K562 (cell line): ENCODE measurements around the gene CIAPIN1. TPM values are rescaled to one million over a fixed set of nuclear protein-coding genes. Genes with fewer than 3 reads are reported as not detected.

ENCODE experiments used
- ATAC-seq: fragments of 200-7000 bp; cut with Tn5 transposase; 3 replicates; pipeline ENCODE4 v1.9.1; 2020; ENCODE audit warnings: moderate library complexity
- BruUV-seq: library from RNA; stranded (reverse); fragments of 400-500 nt; replicated peaks from 2 replicates; lab custom pipeline; 2021; lab: Mats Ljungman, UMichigan
- CTCF ChIA-PET: fragments of 300-600 bp; formaldehyde crosslinking; extraction: SDS; loops from one replicate; lab custom pipeline; 2021; ENCODE audit warnings: low intra/inter-chr PET ratio; lab: Yijun Ruan, JAX
- POLR2A ChIA-PET: fragments of 300-600, 350-650 bp; sonication (Branson Sonifier 250); formaldehyde crosslinking; extraction: SDS; loops from one replicate; lab custom pipeline; 2021; ENCODE audit warnings: antibody characterized with exemption, inconsistent platforms; lab: Yijun Ruan, JAX
- DNase-seq, 4 experiments: peaks; one replicate each; pipeline versions ENCODE4 v3.0.0 to v3.0.0-alpha.2; 2011 to 2018; ENCODE audit warnings: low spot score in 3 of 4, mixed read lengths in 3 of 4; ENCODE audit errors: extremely low read depth in 1 of 4
- FAIRE-seq: peaks from 2 replicates; lab custom pipeline; 2011; peaks lifted over from hg19 to GRCh38; lab: Jason Lieb, UNC
- H2AFZ ChIP-seq: 2 replicates; pipeline ENCODE4 v1.6.0; 2011; ENCODE audit warnings: low read depth, low read length, control low read depth, inconsistent platforms
- H3K27ac ChIP-seq: fragments of 200-600 bp; 3 replicates; pipeline ENCODE4 v1.8.0; 2011; ENCODE audit warnings: low read depth, mild to moderate bottlenecking, control low read depth, inconsistent platforms, low read length, moderate library complexity, mixed read lengths; ENCODE audit errors: extremely low read depth
- H3K27me3 ChIP-seq, 2 experiments: fragments of 300-600 bp in 1 of 2; 2 replicates in 1 of 2; 3 replicates in 1 of 2; pipeline versions ENCODE4 v1.6.0 to v1.8.0; 2011; ENCODE audit warnings: inconsistent platforms in 2 of 2, low read length in 2 of 2, mild to moderate bottlenecking in 1 of 2, mixed read lengths in 1 of 2, moderate library complexity in 1 of 2; ENCODE audit not compliant: control insufficient read depth in 2 of 2, insufficient read depth in 2 of 2
- H3K36me3 ChIP-seq: fragments of 300-600 bp; 3 replicates; pipeline ENCODE4 v1.8.0; 2011; ENCODE audit warnings: mild to moderate bottlenecking, low read length, inconsistent platforms; ENCODE audit not compliant: control insufficient read depth, insufficient read depth
- H3K4me1 ChIP-seq, 2 experiments: fragments of 200-600 bp in 1 of 2; replicated peaks in 1 of 2; 2 replicates in 1 of 2; 3 replicates in 1 of 2; pipeline versions ENCODE4 v1.5.1 to v1.8.0; 2011; ENCODE audit warnings: inconsistent platforms in 2 of 2, low read length in 2 of 2, mild to moderate bottlenecking in 1 of 2, mixed read lengths in 1 of 2, moderate library complexity in 1 of 2; ENCODE audit not compliant: control insufficient read depth in 2 of 2, insufficient read depth in 2 of 2
- H3K4me2 ChIP-seq: 2 replicates; pipeline ENCODE4 v1.6.1; 2011; ENCODE audit warnings: low read length, control low read depth, inconsistent platforms, mixed read lengths; ENCODE audit not compliant: insufficient read depth
- H3K4me3 ChIP-seq: fragments of 200-600 bp; sonication (generic), shearing (Covaris generic); 2 replicates; pipeline ENCODE4 v1.5.1; 2016; ENCODE audit warnings: control low read depth, inconsistent platforms
- H3K79me2 ChIP-seq: fragments of 200-600 bp; 3 replicates; pipeline ENCODE4 v1.8.0; 2011; ENCODE audit warnings: low read length, inconsistent platforms; ENCODE audit not compliant: control insufficient read depth, insufficient read depth
- H3K9ac ChIP-seq, 2 experiments: 2 replicates each; pipeline versions ENCODE4 v1.6.0 to v1.6.1; 2011; ENCODE audit warnings: low read depth in 2 of 2, low read length in 2 of 2, control low read depth in 1 of 2, inconsistent platforms in 1 of 2, mild to moderate bottlenecking in 1 of 2, mixed read lengths in 1 of 2; ENCODE audit not compliant: insufficient read depth in 1 of 2
- H3K9me1 ChIP-seq: one replicate; pipeline ENCODE4 v1.6.0; 2011; ENCODE audit warnings: inconsistent platforms, mild to moderate bottlenecking, low read length, moderate library complexity; ENCODE audit not compliant: control insufficient read depth, insufficient read depth
- H3K9me3 ChIP-seq: replicated peaks from 2 replicates; pipeline ENCODE4 v1.5.1; 2011; ENCODE audit warnings: low read depth, low read length, inconsistent platforms; ENCODE audit not compliant: control insufficient read depth, insufficient read depth
- H4K20me1 ChIP-seq: replicated peaks from 2 replicates; pipeline ENCODE4 v1.6.1; 2011; ENCODE audit warnings: low read length, inconsistent platforms, mixed read lengths; ENCODE audit not compliant: control insufficient read depth, insufficient read depth
- SPI1 ChIP-seq: IDR thresholded peaks from 2 replicates; pipeline ENCODE4 v1.6.1; 2011; ENCODE audit warnings: low read depth, low read length, control low read depth, borderline replicate concordance
- STAT6 ChIP-seq: sonication (generic); formaldehyde crosslinking; IDR thresholded peaks from 2 replicates; pipeline ENCODE4 v1.8.1; 2023; ENCODE audit warnings: mild to moderate bottlenecking, missing genetic modification reagents
- WGBS: fragments of 100-300 bp; shearing (Covaris generic); methylation state at CpG from one replicate; pipeline ENCODE4 v1.1.6; 2016; ENCODE audit warnings: low coverage, mixed read lengths; ENCODE audit not compliant: insufficient coverage; ENCODE audit errors: missing lambda C conversion rate; 5-methylcytosine and 5-hydroxymethylcytosine counted together
- in situ Hi-C: fragments of 300-500 bp; cut with MboI; formaldehyde crosslinking; loops from 4 replicates; pipeline ENCODE4 v1.15.0; 2018; ENCODE audit warnings: inconsistent platforms, mixed read lengths
- intact Hi-C: fragments of 100-400 bp; cut with micrococcal nuclease; formaldehyde crosslinking; loops from 2 replicates; pipeline ENCODE4 v1.14.2; 2022
- polyA plus RNA-seq, 8 experiments: library from polyadenylated mRNA; depleted of rRNA in 4 of 8; stranded (reverse) in 5 of 8; unstranded in 3 of 8; fragments of >200 nt; fragmentation: Nextera tagmentation in 2 of 8; fragmentation: Illumina TruSeq in 1 of 8; extraction: Ambion mirVana in 2 of 8; extraction: Trizol in 1 of 8; gene quantifications; 2 replicates each; pipeline versions ENCODE4 v1.2.1 to v1.2.3, GENCODE V29; 2011 to 2014; ENCODE audit warnings: inconsistent platforms in 1 of 8, missing spikeins in 1 of 8
- total RNA-seq, 7 experiments: library from RNA; depleted of rRNA in 6 of 7; stranded (reverse); fragments of >200 nt in 6 of 7; fragmentation: Illumina TruSeq in 2 of 7; extraction: Trizol in 2 of 7; gene quantifications; 2 replicates each; pipeline versions ENCODE4 v1.2.1 to v1.2.3, GENCODE V29; 2011 to 2021; ENCODE audit warnings: low replicate concordance in 1 of 7

The CIAPIN1 gene
- total and polyA plus RNA-seq, 9 of the 15 experiments (the other 6 are each of a cell fraction or from before 2014, with no cell fraction given) = 71.8 to 263 (median 95.7) TPM

GRCh38 chr16:57384248-57385070, 62.7 kb downstream of the CIAPIN1 start:
- ATAC-seq (no peak; the same call in 2 of the 3 replicates), DNase-seq (no peak), FAIRE-seq (no peak)
- Histone ChIP-seq H3K36me3 (no peaks in the 10 kb centered on the region), H2AFZ (no peak overlapping the region), H3K4me1 (peaks cover 0 to 10% of the 10 kb centered on the region in 2 experiments; a peak in 2 of 5 replicates), H3K27me3 (peaks cover 26 to 74% of the 10 kb centered on the region in 2 experiments; a peak in 4 of 5 replicates), H3K79me2 (no peaks in the 10 kb centered on the region), H3K4me2 (no peak overlapping the region), H3K9me1 (no peaks in the 10 kb centered on the region), H3K9ac (peak overlapping the region in 1 of 2 experiments; percentile 68; a peak in 2 of 4 replicates), H3K4me3 (no peak overlapping the region), H3K27ac (no peak overlapping the region), H3K9me3 (no peaks in the 10 kb centered on the region), H4K20me1 (0 out of 2 replicates have a peak, but pooled peaks cover 2% of the 10 kb centered on the region)
- WGBS = 0% methylated on average over 11 of the region's 11 CpGs
- no TSS peak for BruUV-seq
- in situ Hi-C loops = no loop called here
- TF ChIP-seq STAT6 (CRISPR knock-in tag) (no peak), SPI1 (peak; percentile 80; the same call in 1 of the 2 replicates)
- CTCF ChIA-PET = no interaction called here
- intact Hi-C loops = no loop called here
- POLR2A ChIA-PET = interaction anchor here (0.7 to 1.2 kb wide), 3 partner anchors 9 to 54 kb away, joined by 3 to 4 read pairs (median 3); no protein-coding TSS in a partner anchor
